ENCODE data around the gene MAN2B2.

The MAN2B2 gene

GRCh38 chr4:6549890-6550620, 24.9 kb upstream of the MAN2B2 start:
- no peaks in the 10 kb centered on the region for H3K9me3 ChIP-seq (ENCODE audit: low read length)
- H3K27me3 ChIP-seq (ENCODE audit: insufficient read depth, low read length), result peaks cover 24% of the 10 kb centered on the region
- no peaks in the 10 kb centered on the region for H3K36me3 ChIP-seq (ENCODE audit: insufficient read depth, low read length)
- H2AFZ ChIP-seq (ENCODE audit: low read depth, low read length), result no peak overlapping the region
- H3K4me3 ChIP-seq (ENCODE audit: low read length), result no peak overlapping the region
- no peaks in the 10 kb centered on the region for H3K4me1 ChIP-seq (ENCODE audit: insufficient read depth, low read length)

GRCh38 chr4:6550821-6551220, 24.2 kb upstream of the MAN2B2 start:
- Histone ChIP-seq H3K27me3 (ENCODE audit: insufficient read depth, low read length) (peaks cover 32% of the 10 kb centered on the region), H3K4me3 (ENCODE audit: low read length) (no peak overlapping the region), H3K36me3 (ENCODE audit: insufficient read depth, low read length) (no peaks in the 10 kb centered on the region), H2AFZ (ENCODE audit: low read depth, low read length) (no peak overlapping the region), H3K4me1 (ENCODE audit: insufficient read depth, low read length) (no peaks in the 10 kb centered on the region), H3K9me3 (ENCODE audit: low read length) (no peaks in the 10 kb centered on the region)

GRCh38 chr4:6551660-6552059, 23.3 kb upstream of the MAN2B2 start:
- Histone ChIP-seq H3K27me3 (ENCODE audit: insufficient read depth, low read length) (peaks cover 38% of the 10 kb centered on the region), H2AFZ (ENCODE audit: low read depth, low read length) (no peak overlapping the region), H3K36me3 (ENCODE audit: insufficient read depth, low read length) (no peaks in the 10 kb centered on the region)

DNA sequence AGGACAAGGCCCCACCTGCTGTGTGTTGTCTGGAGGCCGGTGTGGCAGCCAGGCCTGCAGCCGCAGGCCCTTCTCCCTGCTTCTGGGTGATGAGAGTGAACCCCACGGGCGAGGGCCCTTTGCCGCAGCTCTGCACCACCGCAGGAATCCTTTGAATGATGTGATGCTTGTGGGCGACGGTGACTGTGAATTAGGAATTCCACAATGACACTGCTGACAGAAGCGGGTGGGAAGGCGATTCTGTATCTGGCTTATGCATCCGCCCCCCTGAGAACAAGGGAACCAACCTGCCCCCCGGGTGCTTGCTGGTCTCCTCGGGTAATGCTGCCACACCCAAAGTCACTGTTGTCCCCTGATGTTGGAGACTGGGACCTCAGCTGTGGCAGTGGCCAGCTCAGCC, 19.5 kb upstream of the MAN2B2 start:
- Histone ChIP-seq H3K4me3 (ENCODE audit: low read length) (no peak overlapping the region), H3K36me3 (ENCODE audit: insufficient read depth, low read length) (no peaks in the 10 kb centered on the region), H3K27me3 (ENCODE audit: insufficient read depth, low read length) (peaks cover 57% of the 10 kb centered on the region), H2AFZ (ENCODE audit: low read depth, low read length) (no peak overlapping the region), H3K4me1 (ENCODE audit: insufficient read depth, low read length) (no peaks in the 10 kb centered on the region), H3K9me3 (ENCODE audit: low read length) (no peaks in the 10 kb centered on the region)

More at GRCh38 chr4:6551660-6552059, 23.3 kb upstream of the MAN2B2 start:
- Histone ChIP-seq H3K9me3 (ENCODE audit: low read length) (no peaks in the 10 kb centered on the region), H3K4me1 (ENCODE audit: insufficient read depth, low read length) (no peaks in the 10 kb centered on the region), H3K4me3 (ENCODE audit: low read length) (no peak overlapping the region)

- peaks cover 64% of the 10 kb centered on the region for H3K27me3 ChIP-seq (ENCODE audit: insufficient read depth, low read length)
- no peak overlapping the region for H2AFZ ChIP-seq (ENCODE audit: low read depth, low read length)
- H3K4me1 ChIP-seq (ENCODE audit: insufficient read depth, low read length), result no peaks in the 10 kb centered on the region
- no peaks in the 10 kb centered on the region for H3K36me3 ChIP-seq (ENCODE audit: insufficient read depth, low read length)
- no peaks in the 10 kb centered on the region for H3K9me3 ChIP-seq (ENCODE audit: low read length)
- H3K4me3 ChIP-seq (ENCODE audit: low read length), result no peak overlapping the region
Observed at GRCh38 chr4:6556263-6556662, 18.7 kb upstream of the MAN2B2 start.

DNA sequence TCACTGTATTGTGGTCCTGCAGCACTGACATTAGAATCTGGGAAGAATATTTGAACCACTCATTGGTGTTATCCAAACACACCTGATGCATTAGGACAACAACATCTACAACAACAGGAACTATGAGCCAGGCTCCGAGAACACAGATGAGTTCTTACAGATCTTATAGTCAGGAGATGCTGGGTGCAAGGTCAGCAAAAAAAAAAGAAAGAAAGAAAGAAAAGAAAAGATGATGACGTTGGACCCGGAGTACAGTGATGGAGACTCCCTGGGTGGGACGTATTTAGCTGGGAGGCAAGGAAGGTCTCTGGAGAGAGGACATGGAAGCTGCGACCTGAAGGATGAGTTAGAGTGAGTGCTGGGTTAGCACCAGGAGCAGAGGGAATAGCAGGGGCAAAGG, 17.8 kb upstream of the MAN2B2 start:
- H3K9me3 ChIP-seq (ENCODE audit: low read length), result no peaks in the 10 kb centered on the region
- no peaks in the 10 kb centered on the region for H3K4me1 ChIP-seq (ENCODE audit: insufficient read depth, low read length)
- no peak overlapping the region for H3K4me3 ChIP-seq (ENCODE audit: low read length)
- H3K36me3 ChIP-seq (ENCODE audit: insufficient read depth, low read length), result no peaks in the 10 kb centered on the region
- no peak overlapping the region for H2AFZ ChIP-seq (ENCODE audit: low read depth, low read length)
- H3K27me3 ChIP-seq (ENCODE audit: insufficient read depth, low read length), result peaks cover 73% of the 10 kb centered on the region

- Histone ChIP-seq H3K27me3 (ENCODE audit: insufficient read depth, low read length) (peaks cover 79% of the 10 kb centered on the region), H2AFZ (ENCODE audit: low read depth, low read length) (no peak overlapping the region), H3K4me3 (ENCODE audit: low read length) (no peak overlapping the region), H3K4me1 (ENCODE audit: insufficient read depth, low read length) (no peaks in the 10 kb centered on the region), H3K9me3 (ENCODE audit: low read length) (no peaks in the 10 kb centered on the region), H3K36me3 (ENCODE audit: insufficient read depth, low read length) (no peaks in the 10 kb centered on the region)
Observed at GRCh38 chr4:6557856-6558255, 17.1 kb upstream of the MAN2B2 start.

DNA sequence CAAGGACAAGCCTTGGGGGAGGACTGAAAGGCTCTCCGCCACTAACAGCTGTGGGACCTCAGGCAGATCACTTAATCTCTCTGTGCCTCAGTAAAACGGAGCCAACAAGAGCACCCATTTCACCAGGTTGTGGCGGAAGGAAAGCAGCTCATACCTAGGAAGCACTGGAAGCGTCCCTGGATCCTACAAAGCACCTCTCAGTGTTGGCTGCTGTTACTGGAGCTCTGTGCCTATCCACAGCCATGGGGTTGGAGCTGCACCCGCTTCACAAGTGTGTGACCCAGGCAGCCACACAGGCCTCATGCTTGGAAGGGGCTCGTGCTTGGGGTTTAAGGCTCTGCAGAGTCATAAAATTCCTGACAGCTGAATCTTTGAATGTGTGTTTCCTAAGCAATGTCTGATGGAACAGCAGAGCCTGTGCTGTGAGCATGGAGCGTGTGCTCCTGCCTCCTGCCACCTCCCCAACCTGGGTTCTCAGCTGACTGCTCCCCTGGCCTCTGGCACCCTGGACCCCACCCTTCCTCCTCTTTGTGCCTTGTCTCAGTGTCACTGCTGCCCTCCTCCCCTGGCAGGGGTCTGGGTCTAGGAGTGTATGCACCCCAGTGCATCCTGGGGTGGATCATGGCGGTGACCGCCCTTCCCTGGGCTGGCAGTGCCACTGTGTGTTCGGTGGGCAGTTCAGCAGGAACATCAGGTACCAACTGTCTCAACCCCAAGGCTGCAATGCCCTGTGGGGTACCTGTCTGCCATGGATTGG, 14.4 kb upstream of the MAN2B2 start:
- Histone ChIP-seq H2AFZ (ENCODE audit: low read depth, low read length) (no peak overlapping the region), H3K36me3 (ENCODE audit: insufficient read depth, low read length) (no peaks in the 10 kb centered on the region), H3K9me3 (ENCODE audit: low read length) (no peaks in the 10 kb centered on the region), H3K4me3 (ENCODE audit: low read length) (no peak overlapping the region), H3K27me3 (ENCODE audit: insufficient read depth, low read length) (peaks cover 88% of the 10 kb centered on the region), H3K4me1 (ENCODE audit: insufficient read depth, low read length) (peaks cover 3% of the 10 kb centered on the region)

GRCh38 chr4:6561173-6561516, 13.8 kb upstream of the MAN2B2 start:
- H3K9me3 ChIP-seq (ENCODE audit: low read length), result no peaks in the 10 kb centered on the region
- H3K4me1 ChIP-seq (ENCODE audit: insufficient read depth, low read length), result peaks cover 3% of the 10 kb centered on the region
- no peaks in the 10 kb centered on the region for H3K36me3 ChIP-seq (ENCODE audit: insufficient read depth, low read length)
- no peak overlapping the region for H2AFZ ChIP-seq (ENCODE audit: low read depth, low read length)
- H3K4me3 ChIP-seq (ENCODE audit: low read length), result no peak overlapping the region
- H3K27me3 ChIP-seq (ENCODE audit: insufficient read depth, low read length), result peaks cover 88% of the 10 kb centered on the region

DNA sequence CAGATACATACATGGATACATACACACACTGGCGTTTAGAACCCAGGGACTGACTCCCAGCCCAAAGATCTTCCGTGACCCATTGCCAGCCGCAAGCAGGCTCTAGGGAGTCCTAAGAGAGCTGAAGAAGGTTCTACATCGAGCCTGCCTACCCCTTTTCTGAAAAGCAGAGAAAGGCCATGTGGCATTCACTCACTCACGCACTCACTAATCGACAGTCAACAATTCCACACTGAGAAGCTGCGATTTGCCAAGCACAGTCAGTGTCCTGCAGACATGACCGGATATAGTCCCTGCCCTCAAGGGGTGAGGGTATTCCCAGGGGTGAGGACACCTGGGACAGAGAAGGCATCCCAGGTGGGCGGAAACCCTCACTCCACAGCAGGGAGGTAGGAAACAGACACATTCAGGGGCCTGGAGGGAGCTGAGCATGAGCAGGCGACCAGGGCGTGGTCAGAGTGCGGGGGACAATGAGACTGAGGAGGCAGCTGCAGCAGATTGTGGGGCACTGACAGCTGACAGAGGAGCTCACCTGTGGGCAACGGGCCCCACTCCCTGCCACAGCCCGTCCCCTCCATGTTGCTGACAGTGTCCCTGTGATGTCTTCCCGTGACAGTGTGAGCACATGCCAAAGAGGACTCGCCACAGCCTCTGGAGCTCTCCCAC, 13.2 kb upstream of the MAN2B2 start:
- H3K4me3 ChIP-seq (ENCODE audit: low read length), result no peak overlapping the region
- H3K27me3 ChIP-seq (ENCODE audit: insufficient read depth, low read length), result peaks cover 91% of the 10 kb centered on the region
- H2AFZ ChIP-seq (ENCODE audit: low read depth, low read length), result no peak overlapping the region
- no peaks in the 10 kb centered on the region for H3K9me3 ChIP-seq (ENCODE audit: low read length)
- H3K36me3 ChIP-seq (ENCODE audit: insufficient read depth, low read length), result no peaks in the 10 kb centered on the region
- H3K4me1 ChIP-seq (ENCODE audit: insufficient read depth, low read length), result peaks cover 3% of the 10 kb centered on the region

DNA sequence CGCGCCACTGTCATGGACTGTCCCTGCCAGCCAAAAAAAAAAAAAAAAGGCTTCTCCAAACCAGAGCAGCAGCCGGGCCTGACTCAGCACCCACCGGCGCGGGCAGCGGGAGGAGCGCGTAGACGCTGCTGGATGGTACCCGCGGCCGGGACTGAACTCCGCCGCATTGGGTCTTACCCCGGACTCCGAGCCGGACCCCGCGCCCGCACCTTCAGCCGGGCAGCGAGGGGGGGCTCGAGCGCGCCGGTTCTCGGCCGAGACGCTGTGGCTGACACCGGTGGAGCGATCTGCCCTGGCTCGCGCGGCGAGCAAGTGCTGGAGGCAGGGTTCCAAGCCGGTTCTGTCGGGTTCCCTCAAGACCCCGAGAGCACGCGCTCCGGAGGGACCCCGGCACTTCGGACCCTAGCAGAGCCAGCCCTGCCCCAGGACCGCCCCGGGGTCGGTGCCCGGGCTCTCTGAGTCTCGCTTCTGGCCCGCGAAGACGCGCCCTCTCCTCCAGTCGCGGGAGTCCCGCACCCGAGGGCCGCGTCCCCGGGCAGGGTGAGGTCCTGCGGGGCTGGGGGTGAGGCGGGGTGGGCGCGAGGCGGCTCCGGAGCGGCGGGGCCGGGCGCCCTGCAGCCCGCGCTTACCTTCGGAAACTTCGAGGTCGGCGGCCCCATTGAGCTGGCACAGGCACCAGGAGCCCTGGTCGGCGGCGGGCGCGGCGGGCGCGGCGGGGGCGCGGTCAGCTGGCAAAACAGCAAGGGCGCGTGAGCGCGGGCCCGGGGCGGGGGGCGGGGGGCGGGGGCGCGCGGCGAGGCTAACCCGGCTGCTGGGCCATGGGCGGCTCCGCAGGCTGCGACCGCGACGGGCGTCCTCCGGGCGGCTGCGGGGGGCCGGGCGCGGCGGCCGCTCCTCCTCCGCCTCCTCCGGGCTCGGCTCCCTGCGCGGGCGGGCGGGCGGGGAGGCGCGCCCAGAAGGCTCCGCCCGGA, 11.8 kb upstream of the MAN2B2 start:
- Histone ChIP-seq H3K27me3 (ENCODE audit: insufficient read depth, low read length) (peaks cover 87% of the 10 kb centered on the region), H3K9me3 (ENCODE audit: low read length) (no peaks in the 10 kb centered on the region), H2AFZ (ENCODE audit: low read depth, low read length) (no peak overlapping the region), H3K4me1 (ENCODE audit: insufficient read depth, low read length) (peaks cover 3% of the 10 kb centered on the region), H3K4me3 (ENCODE audit: low read length) (no peak overlapping the region), H3K36me3 (ENCODE audit: insufficient read depth, low read length) (no peaks in the 10 kb centered on the region)

GRCh38 chr4:6563935-6564645, 10.9 kb upstream of the MAN2B2 start:
- Histone ChIP-seq H3K9me3 (ENCODE audit: low read length) (no peaks in the 10 kb centered on the region), H3K36me3 (ENCODE audit: insufficient read depth, low read length) (no peaks in the 10 kb centered on the region), H3K4me3 (ENCODE audit: low read length) (no peak overlapping the region), H2AFZ (ENCODE audit: low read depth, low read length) (no peak overlapping the region), H3K27me3 (ENCODE audit: insufficient read depth, low read length) (peaks cover 82% of the 10 kb centered on the region), H3K4me1 (ENCODE audit: insufficient read depth, low read length) (peaks cover 3% of the 10 kb centered on the region)

All from neuron (in vitro differentiated cells).